ENCODE results near the gene RABIF.

Gene RABIF

DNA sequence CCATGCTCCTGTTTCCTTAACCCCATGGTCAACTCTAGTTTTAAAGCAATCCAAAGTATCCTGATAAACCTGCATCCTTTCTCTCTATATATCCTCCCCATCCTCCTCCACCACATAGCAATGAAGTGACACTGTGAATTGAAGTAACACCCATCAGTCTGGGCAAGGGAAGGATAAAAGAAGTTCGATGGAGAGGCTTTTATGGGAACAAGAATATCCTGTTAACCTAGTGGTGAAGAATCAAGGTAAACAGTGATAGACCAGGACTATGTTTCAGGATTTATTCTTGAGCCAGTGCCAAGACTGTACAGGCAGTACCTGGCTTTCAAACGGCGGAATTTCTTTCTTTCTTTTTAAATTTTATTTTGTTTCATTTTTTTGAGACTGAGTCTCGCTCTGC lies 17.6 kb downstream of the RABIF start:
- no peak for DNase-seq

DNA sequence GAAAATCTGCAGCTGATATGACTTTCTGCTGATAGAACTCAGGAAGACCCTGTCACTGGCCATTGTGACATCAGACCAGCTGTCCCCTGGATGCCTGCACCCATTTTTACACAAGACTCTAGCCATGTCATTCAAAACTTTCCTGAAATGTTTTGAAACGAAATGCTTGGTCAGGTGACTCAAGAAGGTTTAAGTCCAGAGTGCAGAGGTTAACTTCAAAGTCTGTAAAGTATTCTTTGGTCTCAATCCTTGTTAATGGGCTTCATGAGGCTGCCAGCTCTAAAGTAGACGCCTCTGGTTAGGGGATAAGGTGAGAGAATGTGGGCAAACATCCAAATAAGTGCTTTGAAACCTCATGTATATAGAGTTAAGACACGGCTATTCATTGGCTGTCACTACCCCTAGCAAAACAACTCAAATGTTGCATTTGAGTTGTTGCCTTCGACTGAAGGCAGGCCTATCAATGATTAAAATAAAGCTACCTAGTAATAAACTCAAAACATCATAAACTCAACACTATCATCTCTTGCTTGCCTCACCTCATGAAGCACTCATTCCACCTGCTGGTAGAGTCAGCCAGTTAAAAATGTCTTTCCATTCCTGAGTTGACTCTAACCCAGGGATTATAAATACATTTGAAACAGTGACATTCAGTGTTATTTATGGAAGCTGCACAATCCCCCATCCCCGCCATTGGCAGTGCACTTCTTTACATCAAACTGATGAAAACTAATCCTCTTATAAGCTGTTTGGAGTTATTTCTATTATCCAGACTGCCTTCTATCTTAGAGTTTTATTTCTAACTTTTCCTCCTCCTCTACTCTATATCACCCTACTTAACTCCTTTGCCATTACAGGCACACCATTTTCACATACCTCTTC lies 26.0 kb downstream of the RABIF start:
- DNase-seq, result no peak

DNA sequence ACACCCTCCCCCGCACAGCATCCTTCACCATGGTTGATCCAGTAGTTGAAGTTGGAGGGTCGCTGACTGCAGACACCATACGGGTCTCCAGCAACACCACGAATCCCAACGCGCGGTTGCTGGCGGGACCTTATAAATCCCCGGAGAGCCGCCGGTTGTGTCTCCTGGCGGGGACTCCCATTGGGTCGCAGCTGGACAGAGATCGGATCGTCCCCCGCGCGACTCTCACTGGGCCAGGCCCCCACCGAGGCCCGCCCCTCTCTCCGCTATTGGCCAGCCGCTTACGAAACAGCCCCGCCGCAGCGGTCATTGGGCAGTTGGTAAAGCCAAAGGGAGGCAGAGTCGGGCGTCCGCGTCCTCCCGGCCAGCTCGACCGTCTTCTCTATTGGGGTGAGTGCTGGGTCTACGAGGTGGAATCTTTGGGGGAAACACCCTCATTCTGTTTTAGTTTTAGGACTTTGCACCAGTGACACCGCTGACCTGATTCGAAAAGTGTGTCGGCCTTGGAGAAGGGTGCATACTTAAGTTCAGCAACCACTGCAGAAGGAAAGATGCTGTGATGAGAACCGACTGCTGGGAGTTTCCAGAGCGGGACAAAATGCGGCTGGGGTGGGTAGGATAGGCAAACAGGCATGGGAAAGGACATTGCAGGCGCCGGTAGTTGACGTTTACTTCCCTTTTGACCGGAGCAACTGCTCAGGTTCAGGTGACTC lies 27.4 kb downstream of the RABIF start:
- DNase-seq, result peak; percentile 34 to 75

DNA sequence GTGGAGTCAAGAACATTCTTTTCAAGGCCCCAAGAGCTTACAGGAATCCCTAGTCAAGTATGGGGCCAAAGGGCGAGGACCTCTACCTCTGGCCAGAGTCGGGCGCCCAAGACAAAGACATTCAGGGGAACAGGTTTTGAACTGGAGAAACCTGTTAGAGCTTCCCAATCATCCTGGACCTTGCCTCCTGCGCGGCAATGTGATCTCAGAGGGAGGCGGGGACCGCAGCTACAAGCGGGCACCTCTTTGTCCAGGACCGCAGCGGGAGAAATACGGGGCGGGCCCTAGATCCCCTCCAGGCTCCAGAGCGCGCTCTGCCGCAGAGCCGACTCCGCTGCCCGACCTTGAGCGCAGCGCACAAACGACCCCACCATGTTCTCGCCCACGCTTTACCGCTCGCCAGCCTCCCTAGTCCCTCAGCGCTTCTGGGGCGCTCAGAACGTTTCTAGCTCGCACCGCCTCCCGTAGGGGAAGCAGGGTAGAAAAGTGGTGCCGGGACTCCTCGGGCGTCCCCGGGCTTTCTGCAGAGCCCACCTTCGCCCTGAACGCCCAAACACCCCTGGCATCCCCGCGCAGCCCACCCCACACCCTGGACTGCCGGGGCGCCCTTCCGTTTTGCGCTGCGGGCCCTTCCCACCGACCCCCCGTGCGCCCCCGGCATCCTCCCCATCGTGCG lies 28.1 kb downstream of the RABIF start:
- DNase-seq, result peak in 1 of 2 donors; percentile 8

DNA sequence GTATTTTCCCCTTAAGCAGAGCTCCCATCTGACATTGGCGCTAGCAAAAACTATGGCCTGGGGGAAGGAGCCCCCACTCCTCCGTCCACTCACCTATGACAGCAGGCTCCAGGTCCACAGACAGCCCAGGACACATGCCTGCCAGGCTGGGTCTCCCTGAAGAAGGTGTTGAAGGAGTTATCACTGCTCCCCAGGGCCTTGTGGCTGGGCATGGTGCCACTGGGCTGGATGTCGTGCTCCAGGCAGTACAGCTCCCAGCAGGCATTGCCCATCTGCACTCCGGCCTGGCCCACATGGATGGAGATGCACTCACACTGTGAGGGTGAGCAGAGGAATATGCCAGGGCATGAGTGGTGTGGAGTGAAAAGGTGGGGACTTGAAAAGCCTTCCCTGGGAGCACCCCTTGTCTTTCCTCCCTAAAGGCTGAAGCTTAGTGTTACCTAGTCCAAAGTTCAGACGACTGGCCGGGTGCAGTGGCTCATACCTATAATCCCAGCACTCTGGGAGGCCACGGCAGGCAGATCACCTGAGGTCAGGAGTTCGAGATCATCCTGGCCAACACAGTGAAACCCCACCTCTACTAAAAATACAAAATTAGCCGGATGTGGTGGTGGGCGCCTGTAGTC lies 30.0 kb downstream of the RABIF start:
- no peak for DNase-seq

DNA sequence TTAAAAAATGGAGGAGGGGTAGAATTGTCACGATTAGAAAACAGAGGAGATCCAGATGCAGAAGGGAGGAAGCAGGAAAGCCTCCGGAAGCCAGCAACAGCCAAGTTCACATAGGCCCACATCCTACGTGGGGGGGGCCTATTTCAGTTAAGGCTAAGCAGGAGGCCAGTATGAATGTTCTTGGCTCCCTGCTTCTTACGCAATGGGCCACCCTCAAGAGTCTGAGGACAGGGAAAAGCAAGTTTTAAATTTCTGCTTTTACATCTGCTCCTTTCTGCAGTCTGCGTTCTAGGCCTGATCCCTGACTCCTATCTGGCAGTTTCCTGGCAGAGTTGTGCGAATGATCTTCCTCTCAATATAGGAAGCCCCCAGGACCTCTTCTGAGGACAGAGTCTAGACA lies 30.6 kb downstream of the RABIF start:
- peak in 1 of 2 donors; percentile 59 for DNase-seq

DNA sequence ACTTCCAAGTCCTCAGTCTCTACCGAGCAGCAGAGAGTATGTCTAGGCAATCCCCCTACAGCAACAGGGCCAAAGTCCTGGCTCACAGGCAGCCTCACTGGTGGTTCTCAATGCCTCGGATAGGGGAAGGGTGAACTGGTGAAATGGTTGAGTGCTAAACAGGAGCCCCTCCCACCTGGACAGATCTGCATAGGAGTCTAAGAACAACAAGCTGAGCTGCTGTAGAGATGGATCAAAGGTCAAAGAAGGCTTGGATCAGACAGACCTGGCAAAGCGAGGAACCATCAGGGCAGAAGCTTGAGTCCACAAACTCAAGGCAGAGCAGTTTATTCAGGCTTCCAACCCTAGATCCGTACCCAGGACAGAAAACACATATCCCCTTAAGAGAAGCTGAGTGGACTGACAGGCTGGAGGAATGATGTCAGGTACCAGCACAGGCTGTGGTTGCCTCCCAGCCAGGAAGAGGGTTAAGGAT lies 31.8 kb downstream of the RABIF start:
- no peak for DNase-seq

DNA sequence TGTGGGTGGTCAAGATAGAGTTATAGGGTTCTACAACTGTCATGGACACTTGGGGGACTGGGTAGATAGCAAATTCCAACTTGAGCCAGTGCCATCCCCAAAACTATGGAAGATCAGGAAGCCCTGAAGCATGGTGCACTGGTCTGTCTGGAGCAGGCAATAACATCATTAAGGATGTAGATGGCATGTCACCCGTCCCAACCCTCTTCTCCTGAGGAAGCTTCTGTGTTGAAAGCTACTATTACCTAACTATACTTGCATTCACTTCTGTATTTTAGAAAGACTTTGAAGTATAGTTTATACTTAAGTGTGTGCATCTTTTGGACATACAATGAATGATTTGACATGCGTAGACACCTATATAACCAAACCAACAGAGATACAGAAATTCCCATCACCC lies 32.9 kb downstream of the RABIF start:
- DNase-seq, result no peak

DNA sequence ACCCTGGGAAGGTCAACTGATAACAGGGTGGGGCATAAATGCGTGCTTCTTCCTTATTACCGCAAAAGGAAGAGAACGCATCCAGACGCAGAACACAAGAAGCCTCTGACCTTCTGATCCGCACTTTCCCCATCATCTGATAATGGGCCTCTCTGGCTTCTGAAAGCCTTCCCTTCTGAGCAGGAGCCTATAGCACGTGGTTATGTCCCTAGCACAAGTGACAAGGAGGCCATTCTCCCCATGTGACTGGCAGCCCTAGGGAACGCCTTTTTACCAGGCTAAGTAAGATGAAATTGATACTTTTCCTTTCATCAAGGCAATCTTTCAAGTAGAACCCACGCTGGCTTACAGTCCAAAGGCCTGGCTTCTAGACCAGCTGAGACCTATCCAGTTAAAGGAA lies 34.2 kb downstream of the RABIF start:
- DNase-seq, result no peak

DNA sequence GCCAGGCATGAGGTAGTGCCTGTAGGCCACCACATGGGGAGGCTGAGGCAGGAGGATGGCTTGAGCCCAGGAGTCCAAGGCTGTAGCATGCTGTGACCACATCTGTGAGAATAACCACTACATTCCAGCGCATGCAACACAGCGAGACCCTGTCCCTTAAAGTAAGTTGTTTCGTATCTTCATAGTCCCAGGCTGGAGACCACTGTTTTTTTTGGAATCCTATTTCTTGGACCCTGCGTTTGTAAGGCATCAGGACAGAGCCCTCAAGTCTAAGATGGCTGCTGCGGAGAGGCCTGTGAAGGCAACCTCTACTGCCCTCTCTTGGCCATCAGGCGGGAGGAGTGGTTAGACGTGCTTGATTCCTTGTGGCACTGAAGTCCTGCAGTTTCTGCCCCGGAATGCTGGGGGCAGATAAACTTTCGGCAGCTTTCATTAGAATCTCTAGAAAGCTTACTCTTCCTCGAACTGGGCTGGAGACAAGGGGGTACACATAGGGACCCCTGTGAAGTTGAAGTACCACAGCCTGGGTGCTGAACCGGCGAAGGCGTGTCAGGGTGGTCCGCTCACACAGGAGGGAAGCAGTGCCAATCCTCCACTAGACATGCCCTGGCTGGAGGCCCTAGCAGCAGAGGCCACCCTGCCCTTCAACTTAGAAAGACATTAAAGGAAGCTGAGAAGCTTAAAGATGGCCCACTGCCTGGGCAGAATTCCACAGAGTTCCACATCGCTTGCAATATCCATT lies 36.6 kb downstream of the RABIF start:
- DNase-seq, result peak in 1 of 2 donors; percentile 66

DNA sequence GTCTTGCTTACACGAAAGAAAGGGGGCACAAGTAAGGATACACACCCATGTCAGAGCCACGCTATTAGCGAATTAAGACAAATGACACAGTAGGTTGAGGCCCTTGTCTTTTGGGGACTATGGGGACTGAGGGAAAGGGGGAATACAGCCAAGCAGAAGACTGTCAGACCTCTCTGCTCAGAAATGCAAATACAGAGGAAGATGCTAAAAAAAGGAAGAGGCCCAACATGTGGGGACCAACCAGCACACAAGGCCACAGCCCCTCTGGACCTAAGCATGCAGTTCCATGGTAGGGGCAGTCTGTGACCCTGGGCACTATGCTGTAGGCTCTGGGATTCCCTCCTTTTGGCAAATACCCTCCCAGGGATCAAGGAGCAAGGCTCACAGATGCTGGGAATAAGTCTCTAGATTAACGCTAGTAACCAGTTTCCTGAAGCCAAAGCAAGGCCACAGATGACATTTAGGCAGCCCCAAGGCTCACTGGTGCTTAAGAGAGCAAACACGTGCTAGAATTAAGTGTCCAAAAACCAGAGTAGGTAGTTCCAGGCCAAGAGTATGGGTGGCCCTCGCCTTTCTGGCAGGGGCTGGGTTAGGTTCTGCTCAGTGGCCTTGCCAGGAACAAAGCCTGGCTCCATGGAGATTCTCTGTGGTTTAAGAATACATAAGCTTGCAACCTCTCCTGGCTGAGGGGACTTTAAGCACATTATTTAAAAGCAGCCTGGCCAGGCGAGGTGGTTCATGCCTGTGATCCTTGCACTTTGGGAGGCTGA lies 38.2 kb downstream of the RABIF start:
- DNase-seq, result no peak

DNA sequence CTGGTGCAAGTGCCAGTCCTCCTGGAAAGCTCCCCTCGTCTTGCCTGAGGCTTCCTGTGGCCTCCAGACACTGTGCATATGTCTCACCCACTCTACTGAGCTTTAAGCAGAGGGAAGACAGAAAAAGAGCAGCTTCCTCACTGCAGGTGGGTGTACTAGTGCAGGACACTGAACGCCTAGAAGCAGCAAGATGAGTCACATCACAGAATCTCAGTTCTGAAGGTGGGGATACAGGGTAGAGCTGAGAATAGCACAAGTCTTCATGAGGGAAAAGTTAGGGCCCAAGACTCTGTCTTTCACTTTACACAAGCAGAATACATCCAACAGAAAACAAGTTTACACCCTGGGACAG lies 40.8 kb downstream of the RABIF start:
- DNase-seq, result no peak

DNA sequence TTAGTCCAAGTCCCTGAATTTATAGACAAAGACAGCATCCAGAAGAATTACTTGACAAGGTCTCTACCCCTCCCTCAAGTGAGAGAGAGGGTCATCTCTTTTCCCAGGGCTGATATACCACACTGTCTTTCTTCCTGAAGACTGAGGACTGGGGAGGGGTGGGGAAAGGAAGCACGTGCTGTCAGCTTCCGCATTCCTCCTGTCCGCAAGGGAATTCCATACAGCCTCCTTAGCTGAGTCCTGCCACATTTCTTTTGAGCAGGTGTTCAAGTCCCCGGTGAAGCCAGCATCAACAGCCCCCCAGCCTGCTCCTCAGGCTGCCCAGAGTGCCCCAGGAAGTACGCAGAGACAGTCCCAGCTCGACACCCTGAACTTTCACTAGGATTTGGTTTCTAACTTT lies 44.0 kb downstream of the RABIF start:
- DNase-seq, result no peak

DNA sequence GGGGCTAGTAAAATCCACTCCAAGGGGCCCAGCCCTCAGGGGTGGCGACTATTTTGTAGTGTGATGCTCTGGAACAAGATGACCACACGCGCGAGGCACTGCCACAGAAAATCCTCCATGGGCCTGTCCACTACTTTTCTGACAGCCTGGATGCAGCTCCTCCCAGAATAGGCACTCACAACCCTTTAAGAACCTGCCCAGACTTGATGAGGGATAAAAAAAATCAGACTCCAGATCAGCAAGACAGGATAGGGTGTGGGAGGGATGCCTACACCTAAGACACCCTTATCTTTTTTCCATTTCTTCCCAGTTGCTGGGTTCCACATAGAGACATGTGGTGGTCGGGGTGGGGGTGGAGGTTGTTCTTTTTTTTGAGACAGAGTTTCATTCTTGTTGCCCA lies 44.7 kb downstream of the RABIF start:
- DNase-seq, result no peak

DNA sequence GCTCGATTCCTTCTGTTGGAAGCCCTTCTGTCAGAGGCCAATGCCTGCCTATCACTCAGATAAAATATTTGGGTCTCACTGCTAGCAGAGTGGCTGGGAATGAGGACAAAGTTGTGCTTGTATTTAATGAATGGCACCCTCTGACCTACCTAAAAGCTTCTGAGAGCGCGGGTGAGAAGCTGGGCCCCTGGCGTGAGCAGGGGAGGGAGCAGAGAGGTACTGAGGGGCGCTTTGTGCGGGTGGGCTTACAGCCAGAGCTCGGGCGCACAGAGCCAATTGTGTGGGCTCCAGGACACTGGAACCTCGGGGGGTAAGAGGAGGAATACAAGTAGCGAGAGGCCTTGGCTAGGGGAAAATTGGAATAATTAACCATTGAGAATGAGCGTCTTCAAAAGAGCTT lies 45.9 kb downstream of the RABIF start:
- DNase-seq, result no peak

DNA sequence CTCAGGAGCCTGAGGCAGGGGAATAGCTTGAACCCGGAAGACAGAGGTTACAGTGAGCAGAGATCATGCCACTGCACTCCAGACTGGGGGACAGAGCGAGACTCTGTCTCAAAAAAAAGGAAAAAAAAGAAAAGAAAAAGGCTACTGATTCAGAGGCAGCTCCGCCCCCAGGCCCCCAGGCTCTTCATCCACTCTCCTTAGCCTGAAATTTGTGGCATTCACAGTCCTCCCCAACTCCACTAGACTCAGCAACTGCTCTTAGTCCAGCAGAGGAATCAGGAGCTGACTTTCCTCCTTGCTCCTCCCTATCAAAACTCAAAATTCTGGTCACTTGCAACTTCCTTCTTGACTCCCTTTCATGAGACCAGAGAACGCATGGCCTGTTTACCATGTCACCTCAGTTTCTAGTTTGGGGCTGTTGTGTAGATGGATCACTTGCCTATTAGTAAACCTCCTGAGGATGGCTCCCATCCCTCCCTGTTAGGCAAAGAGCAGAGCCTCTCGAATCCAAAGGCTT lies 51.1 kb downstream of the RABIF start:
- DNase-seq, result no peak

DNA sequence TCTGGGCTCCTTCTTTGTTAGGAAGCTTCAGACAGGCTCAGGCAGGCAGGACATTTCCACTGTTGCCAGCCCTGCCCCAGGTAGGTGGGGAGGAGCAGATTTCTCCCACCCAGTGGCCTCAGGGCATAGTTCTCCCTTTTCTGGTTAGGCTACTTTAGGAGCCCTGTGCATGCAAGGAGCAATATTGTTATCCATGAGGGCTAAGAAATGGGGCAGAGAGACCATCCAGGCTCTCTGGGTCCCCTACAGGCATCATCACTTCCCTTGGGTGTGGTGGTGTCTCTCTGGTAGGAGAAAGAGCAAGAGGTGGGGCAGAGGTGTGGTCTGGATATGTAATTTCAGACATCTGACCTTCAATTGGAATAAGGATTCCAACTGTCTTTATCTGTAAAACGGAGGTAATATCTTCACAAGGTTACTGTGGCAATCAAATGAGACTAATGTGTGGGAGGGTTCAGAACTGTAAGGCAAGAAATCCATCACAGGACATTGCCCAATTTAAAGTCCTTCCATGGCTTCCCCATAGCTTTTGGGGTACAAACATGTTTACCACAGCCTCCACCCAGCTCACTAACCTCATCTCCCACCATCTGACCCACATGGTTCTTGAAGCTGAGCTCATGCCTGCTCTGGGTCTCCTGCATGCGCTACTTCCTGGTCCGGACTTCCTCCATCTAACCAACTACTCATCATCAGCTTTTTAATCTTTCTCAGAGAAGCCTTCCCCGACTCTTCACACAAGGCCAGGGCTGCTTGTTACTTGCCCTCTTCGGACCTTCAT lies 52.1 kb downstream of the RABIF start:
- peak in 1 of 2 donors; percentile 53 for DNase-seq

DNA sequence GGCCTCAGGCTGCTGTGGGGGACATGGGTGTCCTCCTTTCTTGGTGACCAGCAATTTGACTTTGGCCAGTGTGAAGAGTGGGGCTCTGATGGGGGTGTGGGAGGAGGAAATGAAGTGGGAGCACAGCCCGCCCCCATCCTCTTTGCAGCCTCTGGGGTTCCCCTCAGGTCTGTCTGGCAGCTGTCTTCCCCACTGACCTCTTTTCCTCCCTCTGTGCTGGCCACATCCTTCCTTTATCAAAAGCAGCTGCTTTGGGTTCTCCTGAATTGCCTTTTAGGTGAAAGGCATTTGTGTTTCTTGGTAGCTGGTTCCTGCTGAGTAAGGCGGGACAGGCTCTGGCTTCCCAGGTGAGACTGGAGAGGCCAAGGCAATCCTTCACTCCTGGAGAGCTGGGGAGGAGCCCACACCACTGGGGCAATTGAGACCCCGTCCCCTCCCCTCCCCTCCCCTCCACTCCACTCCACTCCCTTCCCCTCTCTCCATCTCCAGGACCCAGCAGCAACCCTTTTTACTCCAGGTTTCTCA lies 53.3 kb downstream of the RABIF start:
- DNase-seq, result peak in 1 of 2 donors; percentile 78

DNA sequence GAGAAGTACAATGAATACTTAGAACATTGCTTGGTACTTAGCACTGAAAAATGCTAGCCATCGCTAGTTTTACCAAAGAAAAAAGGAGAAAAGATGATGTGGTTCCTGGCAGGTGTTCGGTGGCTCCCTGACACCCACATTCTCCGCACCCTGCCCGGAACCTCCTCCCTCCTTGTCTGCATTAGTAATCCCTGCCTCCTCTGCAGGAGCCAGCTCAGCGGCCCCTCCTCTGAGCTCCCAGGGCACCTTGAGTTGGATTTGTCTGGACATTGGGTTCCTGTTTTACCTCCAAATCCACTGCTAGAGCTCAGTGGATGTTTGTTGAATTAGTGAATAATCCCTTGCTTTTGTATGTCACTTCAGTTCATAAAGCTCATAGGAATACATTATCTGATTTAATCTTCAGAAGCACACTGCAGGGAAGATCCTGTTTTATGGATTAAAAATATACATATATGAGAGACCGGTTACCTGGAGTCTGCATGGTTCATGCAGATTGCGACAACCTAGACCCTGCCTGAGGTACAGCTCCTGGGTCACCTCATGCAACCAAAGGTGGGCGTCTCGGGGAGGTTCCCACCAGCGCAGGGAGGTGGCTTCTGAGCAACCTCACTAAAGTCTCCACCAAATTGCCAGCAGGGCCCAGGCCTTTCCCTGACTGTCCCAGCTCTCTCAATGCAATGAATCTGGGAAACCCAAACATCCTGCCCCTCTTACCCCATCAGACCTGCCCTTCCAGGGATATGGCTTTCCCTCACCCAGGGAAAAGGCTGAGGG lies 54.0 kb downstream of the RABIF start:
- no peak for DNase-seq

DNA sequence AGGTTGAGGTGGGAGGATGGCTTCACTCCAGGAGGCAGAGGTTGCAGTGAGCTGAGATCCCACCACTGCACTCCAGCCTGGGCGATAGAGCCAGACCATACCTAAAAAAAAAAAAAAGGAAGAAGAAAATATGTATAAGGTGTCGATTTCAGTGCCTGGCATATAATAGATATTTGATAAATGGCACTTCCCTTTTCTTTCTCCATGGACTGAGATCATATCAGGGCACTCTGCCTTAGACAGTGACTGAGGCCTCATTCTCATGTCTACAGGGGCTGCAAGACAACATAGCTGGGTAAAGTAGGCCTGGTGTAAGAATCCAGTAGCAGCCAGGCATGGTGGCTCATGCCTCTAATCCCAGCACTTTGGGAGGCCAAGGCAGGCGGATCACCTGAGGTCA lies 57.0 kb downstream of the RABIF start:
- DNase-seq, result no peak
